H1 (cell line): ENCODE measurements around the gene SURF2. TPM values are rescaled to one million over a fixed set of nuclear protein-coding genes. Genes with fewer than 3 reads are reported as not detected.

Experiments
- BCL11A ChIP-seq, 2 experiments: IDR thresholded peaks; one replicate each; pipeline ENCODE4 v1.6.1; 2011; ENCODE audit warnings: low read depth in 2 of 2, low read length in 2 of 2, mild to moderate bottlenecking in 2 of 2
- CEBPB ChIP-seq: IDR thresholded peaks from 2 replicates; pipeline ENCODE4 v1.6.1; 2012; ENCODE audit warnings: low read depth, low read length
- polyA plus RNA-seq, 7 experiments: library from polyadenylated mRNA; depleted of rRNA in 3 of 7; stranded (reverse) in 5 of 7; unstranded in 2 of 7; fragments of >200 nt in 5 of 7; fragments of 200-250 nt in 2 of 7; gene quantifications; 1 replicate in 5 of 7; 2 replicates in 1 of 7; 4 replicates in 1 of 7; pipeline versions ENCODE4 v1.2.1 to v1.2.3, GENCODE V29; 2011 to 2013; ENCODE audit warnings: missing spikeins in 2 of 7, mixed read lengths in 2 of 7
- total RNA-seq: library from RNA; stranded (reverse); fragmentation: NEBNext Ultra II Directional; extraction: Animal tissue kit (Norgen Biotek cat#: 25700); gene quantifications from 2 replicates; pipeline ENCODE4 v1.2.1, GENCODE V29; 2021

Gene SURF2
- total and polyA plus RNA-seq, 2 of the 8 experiments (the other 6 are each of a cell fraction or from before 2014, with no cell fraction given) = 36.6 to 37.7 TPM

DNA sequence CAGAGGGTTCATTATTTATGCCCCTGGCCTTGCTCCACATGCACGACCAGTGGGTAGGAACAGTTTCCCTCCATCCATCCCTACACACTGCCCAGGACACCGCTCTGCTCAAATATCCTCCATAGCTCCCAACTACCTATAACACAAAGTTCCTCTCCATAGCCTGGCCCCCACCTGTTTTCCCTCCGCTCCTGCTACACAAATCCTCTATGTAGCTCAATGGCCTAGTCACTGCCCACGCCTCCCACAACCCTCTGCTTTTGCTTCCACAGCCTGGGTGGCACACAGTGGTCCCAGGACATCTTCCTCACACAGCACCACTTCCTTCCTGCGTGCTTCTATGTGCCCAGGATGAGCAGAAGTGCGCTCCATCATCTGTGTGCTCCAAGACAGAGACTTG lies 41.0 kb downstream of the SURF2 start (continued):
- no peak for TF ChIP-seq CEBPB
- TF ChIP-seq BCL11A (IDR thresholded peaks at IDR 0.05; ENCODE audit: low read depth in 2 of 2, low read length in 2 of 2) = no peak
